HL-60 (cell line): ENCODE data around the gene VTA1.

Source experiments
- GABPA ChIP-seq: IDR thresholded peaks from 2 replicates; pipeline ENCODE4 v1.6.1; 2012; ENCODE audit warnings: low read depth
- POLR2AphosphoS5 ChIP-seq: IDR thresholded peaks from 2 replicates; pipeline ENCODE4 v1.6.1; 2012; ENCODE audit warnings: low read depth
- SPI1 ChIP-seq: IDR thresholded peaks from 2 replicates; pipeline ENCODE4 v1.6.1; 2012; ENCODE audit warnings: low read depth, mild to moderate bottlenecking, borderline replicate concordance
- TF ChIP-seq, protein P1 (sequence below): IDR thresholded peaks from one replicate; pipeline ENCODE4 v1.5.1; 2011; ENCODE audit warnings: low read length, control low read depth, inconsistent platforms; ENCODE audit not compliant: insufficient read depth

- TF ChIP-seq, protein P1, sequence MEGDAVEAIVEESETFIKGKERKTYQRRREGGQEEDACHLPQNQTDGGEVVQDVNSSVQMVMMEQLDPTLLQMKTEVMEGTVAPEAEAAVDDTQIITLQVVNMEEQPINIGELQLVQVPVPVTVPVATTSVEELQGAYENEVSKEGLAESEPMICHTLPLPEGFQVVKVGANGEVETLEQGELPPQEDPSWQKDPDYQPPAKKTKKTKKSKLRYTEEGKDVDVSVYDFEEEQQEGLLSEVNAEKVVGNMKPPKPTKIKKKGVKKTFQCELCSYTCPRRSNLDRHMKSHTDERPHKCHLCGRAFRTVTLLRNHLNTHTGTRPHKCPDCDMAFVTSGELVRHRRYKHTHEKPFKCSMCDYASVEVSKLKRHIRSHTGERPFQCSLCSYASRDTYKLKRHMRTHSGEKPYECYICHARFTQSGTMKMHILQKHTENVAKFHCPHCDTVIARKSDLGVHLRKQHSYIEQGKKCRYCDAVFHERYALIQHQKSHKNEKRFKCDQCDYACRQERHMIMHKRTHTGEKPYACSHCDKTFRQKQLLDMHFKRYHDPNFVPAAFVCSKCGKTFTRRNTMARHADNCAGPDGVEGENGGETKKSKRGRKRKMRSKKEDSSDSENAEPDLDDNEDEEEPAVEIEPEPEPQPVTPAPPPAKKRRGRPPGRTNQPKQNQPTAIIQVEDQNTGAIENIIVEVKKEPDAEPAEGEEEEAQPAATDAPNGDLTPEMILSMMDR: no peak
- no peak for TF ChIP-seq POLR2AphosphoS5
- no peak for TF ChIP-seq SPI1
- TF ChIP-seq GABPA: no peak
These were observed 91.8 kb downstream of the VTA1 start for GRCh38 chr6:142238881-142239280.
